ENCODE data around the gene DGKI.

GRCh38 chr7:137692399-137692798 is 154.4 kb downstream of the DGKI start:
- TF ChIP-seq CTCF (IDR thresholded peaks at IDR 0.05 in 2 of 3, conservative IDR thresholded peaks at IDR 0.05 in 1 of 3; ENCODE audit: borderline replicate concordance in 1 of 3, insufficient read depth in 1 of 3, low read depth in 2 of 3, low read length in 2 of 3) = no peak
- no peak for TF ChIP-seq EZH2phosphoT487 (IDR thresholded peaks at IDR 0.05; ENCODE audit: borderline replicate concordance)
- no peak for TF ChIP-seq SP1 (IDR thresholded peaks at IDR 0.05; ENCODE audit: low read depth)
- TF ChIP-seq MAX (IDR thresholded peaks at IDR 0.05) = no peak
- no peak for TF ChIP-seq POLR2AphosphoS5 (IDR thresholded peaks at IDR 0.05; ENCODE audit: low read depth, low read length)
- no peak for TF ChIP-seq JUND (IDR thresholded peaks at IDR 0.05)
- TF ChIP-seq EZH2 (IDR thresholded peaks at IDR 0.05) = no peak
- no peak for TF ChIP-seq YY1 (IDR thresholded peaks at IDR 0.05; ENCODE audit: extremely low read depth, insufficient replicate concordance, low read depth, low read length)
- TF ChIP-seq CEBPB (IDR thresholded peaks at IDR 0.05; ENCODE audit: low read depth) = no peak
- no peak for TF ChIP-seq RAD21 (IDR thresholded peaks at IDR 0.05; ENCODE audit: low read depth)
- TF ChIP-seq ZNF274 (IDR thresholded peaks at IDR 0.05; ENCODE audit: low read depth, low read length) = no peak
- TF ChIP-seq POLR2A (IDR thresholded peaks at IDR 0.05; ENCODE audit: borderline replicate concordance, extremely low read depth, insufficient read depth, insufficient read length) = no peak
- no peak for TF ChIP-seq EGR1 (IDR thresholded peaks at IDR 0.05; ENCODE audit: low read depth)
- TF ChIP-seq ATF3 (IDR thresholded peaks at IDR 0.05) = no peak

Data from HCT116 (cell line).